GM12878 (cell line): ENCODE measurements around the gene HYAL1. TPM values are rescaled to one million over a fixed set of nuclear protein-coding genes. Genes with fewer than 3 reads are reported as not detected.

Experiments
- ATF7 ChIP-seq: fragments of 450-650 bp; IDR thresholded peaks from 2 replicates; pipeline ENCODE4 v1.6.1; 2016; ENCODE audit warnings: low read depth, mild to moderate bottlenecking
- BACH1 ChIP-seq: fragments of 450-650 bp; IDR thresholded peaks from 2 replicates; pipeline ENCODE4 v1.6.1; 2017; ENCODE audit warnings: mild to moderate bottlenecking, borderline replicate concordance
- BCL3 ChIP-seq: IDR thresholded peaks from 2 replicates; pipeline ENCODE4 v1.6.1; 2011; ENCODE audit warnings: borderline replicate concordance, low read depth, mild to moderate bottlenecking, moderate library complexity, low read length; ENCODE audit not compliant: insufficient read depth, poor library complexity, severe bottlenecking
- CBFB ChIP-seq: IDR thresholded peaks from 2 replicates; pipeline ENCODE4 v1.6.1; 2016; ENCODE audit warnings: antibody characterized with exemption, low read depth
- EGR1 ChIP-seq, 2 experiments: IDR thresholded peaks; 1 replicate in 1 of 2; 2 replicates in 1 of 2; pipeline ENCODE4 v1.6.1; 2011 to 2012; ENCODE audit warnings: low read depth in 2 of 2, low read length in 2 of 2, borderline replicate concordance in 1 of 2, mild to moderate bottlenecking in 1 of 2, moderate library complexity in 1 of 2
- EZH2 ChIP-seq: IDR thresholded peaks from 2 replicates; pipeline ENCODE4 v1.6.1; 2012; ENCODE audit warnings: low read depth, mild to moderate bottlenecking, control low read depth, inconsistent platforms, low read length, borderline replicate concordance; ENCODE audit not compliant: control insufficient read depth
- GABPA ChIP-seq: IDR thresholded peaks from 2 replicates; pipeline ENCODE4 v1.6.1; 2014; ENCODE audit warnings: antibody characterized with exemption, low read depth, mild to moderate bottlenecking, inconsistent platforms
- KAT2A ChIP-seq: conservative IDR thresholded peaks from 2 replicates; pipeline ENCODE4 v1.6.1; 2011; ENCODE audit warnings: low read depth, low read length; ENCODE audit not compliant: control insufficient read depth
- LARP7 ChIP-seq: fragments of 450-650 bp; IDR thresholded peaks from 2 replicates; pipeline ENCODE4 v1.6.1; 2017; ENCODE audit warnings: mild to moderate bottlenecking
- MYB ChIP-seq: fragments of 150-350 bp; IDR thresholded peaks from 2 replicates; pipeline ENCODE4 v1.6.1; 2014; ENCODE audit warnings: mild to moderate bottlenecking, low read depth, low read length, borderline replicate concordance
- NBN ChIP-seq: fragments of 450-650 bp; IDR thresholded peaks from 2 replicates; pipeline ENCODE4 v1.6.1; 2016
- NFYB ChIP-seq: IDR thresholded peaks from 2 replicates; pipeline ENCODE4 v1.6.1; 2011; ENCODE audit warnings: low read depth, mild to moderate bottlenecking, low read length, improper control_type of control experiment, moderate library complexity; ENCODE audit not compliant: insufficient read depth
- PML ChIP-seq: IDR thresholded peaks from 2 replicates; pipeline ENCODE4 v1.6.1; 2012; ENCODE audit warnings: low read length, inconsistent platforms
- SMAD1 ChIP-seq: fragments of 450-650 bp; IDR thresholded peaks from 2 replicates; pipeline ENCODE4 v1.6.1; 2018; ENCODE audit warnings: mild to moderate bottlenecking, low read depth; ENCODE audit not compliant: partially characterized antibody
- SUPT20H ChIP-seq: IDR thresholded peaks from 2 replicates; pipeline ENCODE4 v1.6.1; 2011; ENCODE audit warnings: low read depth, mild to moderate bottlenecking, low read length, moderate library complexity, borderline replicate concordance; ENCODE audit not compliant: control insufficient read depth
- SUZ12 ChIP-seq: fragments of 200-600 bp; sonication (generic); IDR thresholded peaks from one replicate; pipeline ENCODE4 v1.6.1; 2018; ENCODE audit warnings: antibody characterized with exemption, mild to moderate bottlenecking; ENCODE audit not compliant: unreplicated experiment
- polyA plus RNA-seq, 11 experiments: library from polyadenylated mRNA; depleted of rRNA in 4 of 11; unstranded in 6 of 11; stranded (reverse) in 5 of 11; fragments of >200 nt; fragmentation: Nextera tagmentation in 4 of 11; fragmentation: Illumina TruSeq in 1 of 11; extraction: Ambion mirVana in 4 of 11; extraction: Trizol in 1 of 11; gene quantifications; 1 replicate in 1 of 11; 2 replicates in 10 of 11; pipeline versions ENCODE4 v1.2.1 to v1.2.3, GENCODE V29; 2011 to 2016; ENCODE audit warnings: inconsistent platforms in 2 of 11, missing spikeins in 2 of 11, low read depth in 1 of 11
- total RNA-seq, 4 experiments: library from RNA; depleted of rRNA in 3 of 4; stranded (reverse); fragments of >200 nt in 3 of 4; fragmentation: Illumina TruSeq in 1 of 4; extraction: Trizol in 1 of 4; gene quantifications; 2 replicates each; pipeline versions ENCODE4 v1.2.1 to v1.2.3, GENCODE V29; 2013 to 2021

Gene HYAL1
- total and polyA plus RNA-seq, 10 of the 15 experiments (the other 5 are each of a cell fraction or from before 2014, with no cell fraction given), result 0.04 to 0.55 (median 0.18) TPM; not detected in 2

- TF ChIP-seq LARP7 (peak; percentile 94), SUZ12 (no peak), BACH1 (peak; percentile 61; the same call in 1 of the 2 replicates), NFYB (no peak), CBFB (no peak), SUPT20H (no peak), EZH2 (no peak), SMAD1 (no peak), GABPA (no peak), EGR1 (IDR thresholded peaks at IDR 0.05; ENCODE audit: borderline replicate concordance in 1 of 2, low read depth in 2 of 2, low read length in 2 of 2) (peak in 1 of 2 experiments; percentile 93; a peak in 2 of 3 replicates), MYB (no peak), PML (no peak), KAT2A (no peak), ATF7 (peak; percentile 100), NBN (peak; percentile 95), BCL3 (no peak)
Measured at GRCh38 chr3:50321336-50322114, 18.2 kb upstream of the HYAL1 start (continued).
